Heart right ventricle (tissue), 16 donors: ENCODE data around the gene PRR5L. TPM values are rescaled to one million over a fixed set of nuclear protein-coding genes. Genes with fewer than 3 reads are reported as not detected.
A peak's percentile ranks its signal among the peaks of the same experiment; 100 is the strongest.

Experiments
- ATAC-seq, 8 donors: fragments of 200-7000 bp; cut with Tn5 transposase; one replicate each; pipeline ENCODE4 v1.9.1; 2020; ENCODE audit warnings: mild to moderate bottlenecking in 8 of 8, moderate library complexity in 8 of 8, moderate number of reproducible peaks in 1 of 8
- DNase-seq, 2 donors: peaks; one replicate each; pipeline ENCODE4 v3.0.0-alpha.2; 2020
- H3K27ac ChIP-seq, 10 donors: fragments of 200-600 bp; sonication (generic) in 2 of 10; one replicate each; pipeline versions ENCODE4 v1.5.0 to v1.8.0; 2020 to 2022; ENCODE audit warnings: mild to moderate bottlenecking in 3 of 10
- H3K27me3 ChIP-seq, 7 donors: fragments of 200-600 bp; one replicate each; pipeline ENCODE4 v1.8.0; 2021 to 2022; ENCODE audit warnings: mild to moderate bottlenecking in 2 of 7
- H3K36me3 ChIP-seq, 9 donors: fragments of 200-600 bp; sonication (generic) in 1 of 9; one replicate each; pipeline versions ENCODE4 v1.5.0 to v1.8.0; 2020 to 2022; ENCODE audit warnings: mild to moderate bottlenecking in 2 of 9
- H3K4me1 ChIP-seq, 9 donors: fragments of 200-600 bp; sonication (generic) in 1 of 9; one replicate each; pipeline versions ENCODE4 v1.5.0 to v1.8.0; 2020 to 2022; ENCODE audit warnings: mild to moderate bottlenecking in 4 of 9
- H3K4me3 ChIP-seq, 10 donors: fragments of 200-600 bp; sonication (generic) in 2 of 10; one replicate each; pipeline versions ENCODE4 v1.5.0 to v1.8.0; 2020 to 2022; ENCODE audit warnings: mild to moderate bottlenecking in 7 of 10, moderate library complexity in 2 of 10
- H3K9me3 ChIP-seq, 11 donors: fragments of 200-600 bp in 10 of 11; sonication (generic) in 2 of 11; one replicate each; pipeline versions ENCODE4 v1.5.0 to v1.8.0; 2013 to 2022; ENCODE audit warnings: mild to moderate bottlenecking in 2 of 11, control low read depth in 1 of 11, moderate library complexity in 1 of 11
- WGBS, 2 donors: extraction: QIAGEN DNeasy Blood & Tissue Kit; methylation state at CpG; one replicate each; pipeline ENCODE4 v1.1.7; 2013; ENCODE audit warnings: inconsistent platforms in 1 of 2; 5-methylcytosine and 5-hydroxymethylcytosine counted together
- intact Hi-C, 10 donors: fragments of 100-400 bp; cut with DNase I; formaldehyde crosslinking; loops; one replicate each; pipeline versions ENCODE4 v1.11.1 to v1.14.2; 2022
- polyA plus RNA-seq, 2 donors: library from polyadenylated mRNA; stranded (reverse); fragments of 200-250 nt; gene quantifications; one replicate each; pipeline ENCODE4 v1.2.3, GENCODE V29; 2013
- total RNA-seq, 10 donors: library from RNA; stranded (reverse); fragmentation: NEBNext Ultra II Directional in 3 of 10; extraction: Animal tissue kit (Norgen Biotek cat#: 25700) in 3 of 10; gene quantifications; one replicate each; pipeline versions ENCODE4 v1.2.1 to v1.2.4, GENCODE V29; 2021 to 2023
- TF ChIP-seq, protein P1 (sequence below), 9 donors: fragments of 200-600 bp; sonication (generic) in 2 of 9; IDR thresholded peaks; one replicate each; pipeline versions ENCODE4 v1.5.0 to v1.8.0; 2021 to 2022; ENCODE audit warnings: antibody characterized with exemption in 9 of 9, mild to moderate bottlenecking in 5 of 9, moderate library complexity in 1 of 9
- donor health status: Arrhythmogenic right ventricular cardiomyopathy.
- donor health status: ischemic (EF 13 %, LVEDD 7.1; RV severe dilation, severe dysfunction).
- donor health status: healthy with polysubstance abuse.
- donor health status: DM: no; HTN: yes; CAD: no.
- donor health status: DM: no; HTN: no; CAD: no.
- donor health status: ischemic (EF 25% LVEDD 6.9; RV normal size, moderate dysfunction).
- donor health status: ischemic (EF 25% LVEDD 5.7; RV mildly dilated, moderate dysfunction).
- donor health status: healthy.
- donor health status: DM: yes; HTN: yes; CAD: no.
- donor health status: Ischemic cardiomyopathy.
- donor health status: ischemic (EF 35%, LVEDD 5.7; RV mildly dilated, moderate dysfunction).
- donor health status: nonischemic (EF 11% LVEDD 7.7; RV severe dilation, severe dysfunction).
- donor health status: DM: yes; HTN: yes; CAD: no.
- donor health status: PGD.
- donor health status: ischemic (EF 29% LVEDD 5.4; RV normal size, mild dysfunction).
- donor health status: nonischemic (EF 23%, LVEDD 6.1; RV moderate dilation, normal function).

The PRR5L gene
- total and polyA plus RNA-seq, 12 donors = 0.80 to 10.7 (median 2.4) TPM

DNA sequence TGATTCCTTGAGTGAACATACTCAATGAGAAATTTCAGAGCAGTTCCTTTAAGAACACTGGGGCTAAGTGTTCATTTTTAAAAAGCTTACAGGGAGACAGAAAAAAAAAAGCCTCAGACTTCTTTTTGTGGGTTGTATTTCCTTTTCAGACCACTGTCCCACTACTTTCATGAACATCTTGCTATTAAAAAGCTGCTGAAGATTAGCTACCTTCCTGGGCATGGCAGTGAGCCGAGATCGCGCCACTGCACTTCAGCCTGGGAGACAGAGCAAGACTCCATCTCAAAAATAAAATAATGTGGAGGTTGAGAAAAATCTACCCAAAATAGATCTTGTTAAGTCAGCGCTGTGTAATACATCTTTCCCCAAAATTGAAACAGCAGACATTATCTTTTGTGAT is 203.2 kb downstream of the PRR5L start:
- Histone ChIP-seq H3K27me3 (no peaks in the 10 kb centered on the region), H3K4me3 (no peak overlapping the region), H3K27ac (peak overlapping the region in 2 of 10 donors; percentile 68 to 78), H3K4me1 (peaks cover 8 to 51% (median 42%) of the 10 kb centered on the region in 9 donors), H3K9me3 (no peaks in the 10 kb centered on the region), H3K36me3 (peaks cover 0 to 86% (median 35%) of the 10 kb centered on the region in 9 donors)
- ATAC-seq = no peak
- TF ChIP-seq, protein P1, sequence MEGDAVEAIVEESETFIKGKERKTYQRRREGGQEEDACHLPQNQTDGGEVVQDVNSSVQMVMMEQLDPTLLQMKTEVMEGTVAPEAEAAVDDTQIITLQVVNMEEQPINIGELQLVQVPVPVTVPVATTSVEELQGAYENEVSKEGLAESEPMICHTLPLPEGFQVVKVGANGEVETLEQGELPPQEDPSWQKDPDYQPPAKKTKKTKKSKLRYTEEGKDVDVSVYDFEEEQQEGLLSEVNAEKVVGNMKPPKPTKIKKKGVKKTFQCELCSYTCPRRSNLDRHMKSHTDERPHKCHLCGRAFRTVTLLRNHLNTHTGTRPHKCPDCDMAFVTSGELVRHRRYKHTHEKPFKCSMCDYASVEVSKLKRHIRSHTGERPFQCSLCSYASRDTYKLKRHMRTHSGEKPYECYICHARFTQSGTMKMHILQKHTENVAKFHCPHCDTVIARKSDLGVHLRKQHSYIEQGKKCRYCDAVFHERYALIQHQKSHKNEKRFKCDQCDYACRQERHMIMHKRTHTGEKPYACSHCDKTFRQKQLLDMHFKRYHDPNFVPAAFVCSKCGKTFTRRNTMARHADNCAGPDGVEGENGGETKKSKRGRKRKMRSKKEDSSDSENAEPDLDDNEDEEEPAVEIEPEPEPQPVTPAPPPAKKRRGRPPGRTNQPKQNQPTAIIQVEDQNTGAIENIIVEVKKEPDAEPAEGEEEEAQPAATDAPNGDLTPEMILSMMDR (IDR thresholded peaks at IDR 0.05) = no peak
- no peak for DNase-seq
- 95 to 96% methylated on average over 4 of the region's 4 CpGs for WGBS, 2 donors
- intact Hi-C loops = loop anchor here in 2 of 10 donors (5.0 to 10.0 kb wide), 2 partner anchors 207 to 885 kb away; partner anchors contain the start of gene FJX1 (in 1 of the 2)

DNA sequence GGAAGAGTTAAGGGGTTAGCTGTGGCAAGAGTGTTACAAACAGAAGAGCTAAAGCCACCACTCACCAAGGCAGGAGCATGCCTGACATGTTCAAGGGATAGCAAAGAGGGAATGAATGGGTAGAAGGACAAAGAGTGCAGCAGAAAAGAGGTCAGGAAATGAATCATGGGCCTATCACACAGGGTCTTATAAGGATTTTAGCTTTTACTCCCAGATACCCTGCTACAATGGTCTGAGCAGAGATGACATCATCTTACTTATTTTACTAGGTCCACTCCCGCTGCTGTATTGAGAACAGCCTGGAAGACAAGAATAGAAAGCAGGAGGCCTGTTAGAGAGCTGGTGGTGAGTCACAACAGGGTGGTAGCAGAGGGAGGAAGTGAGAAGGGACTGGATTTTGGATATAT is 204.2 kb downstream of the PRR5L start:
- no peaks in the 10 kb centered on the region for H3K9me3 ChIP-seq
- peaks cover 8 to 56% (median 50%) of the 10 kb centered on the region in 9 donors for H3K4me1 ChIP-seq
- peak overlapping the region in 9 of 10 donors; percentile 4 to 81 (median 66) for H3K27ac ChIP-seq
- H3K4me3 ChIP-seq = no peak overlapping the region
- TF ChIP-seq, protein P1 (IDR thresholded peaks at IDR 0.05) = no peak
- intact Hi-C loops = no loop called here
- DNase-seq (peak in 1 of 2 donors; percentile 40), ATAC-seq (peak; percentile 86 to 99 (median 95))
- peaks cover 0 to 83% (median 32%) of the 10 kb centered on the region in 9 donors for H3K36me3 ChIP-seq
- WGBS, 2 donors = 14 to 18% methylated on average over 1 of the region's 1 CpG
- no peaks in the 10 kb centered on the region for H3K27me3 ChIP-seq

DNA sequence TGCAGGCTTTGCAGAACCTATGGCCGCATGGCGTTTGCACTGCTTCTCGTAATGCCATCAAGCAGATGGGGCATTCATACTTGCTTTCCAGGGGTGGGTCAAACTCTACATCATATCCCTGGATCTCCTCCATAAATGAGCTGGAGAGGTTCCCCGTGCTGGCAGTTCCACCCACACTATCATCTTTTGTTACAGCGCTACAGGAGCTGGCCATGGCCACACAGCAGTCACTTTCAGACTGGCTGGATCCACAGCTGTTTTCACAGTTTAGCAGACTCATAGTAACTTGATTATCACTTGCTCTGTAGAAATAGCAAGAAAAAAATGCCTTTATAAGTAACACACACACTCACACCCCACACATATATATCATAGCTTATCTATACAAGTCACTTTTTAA is 205.1 kb downstream of the PRR5L start:
- ATAC-seq (peak in 7 of 8 donors; percentile 46 to 81 (median 70)), DNase-seq (no peak)
- H3K36me3 ChIP-seq = peaks cover 0 to 77% (median 23%) of the 10 kb centered on the region in 9 donors
- TF ChIP-seq, protein P1 (IDR thresholded peaks at IDR 0.05) = no peak
- WGBS, 2 donors = 66 to 67% methylated on average over 5 of the region's 5 CpGs
- no peaks in the 10 kb centered on the region for H3K9me3 ChIP-seq
- no peak overlapping the region for H3K4me3 ChIP-seq
- intact Hi-C loops = no loop called here
- H3K4me1 ChIP-seq = peaks cover 8 to 66% (median 59%) of the 10 kb centered on the region in 9 donors
- H3K27me3 ChIP-seq = no peaks in the 10 kb centered on the region
- peak overlapping the region in 8 of 10 donors; percentile 4 to 81 (median 67) for H3K27ac ChIP-seq

DNA sequence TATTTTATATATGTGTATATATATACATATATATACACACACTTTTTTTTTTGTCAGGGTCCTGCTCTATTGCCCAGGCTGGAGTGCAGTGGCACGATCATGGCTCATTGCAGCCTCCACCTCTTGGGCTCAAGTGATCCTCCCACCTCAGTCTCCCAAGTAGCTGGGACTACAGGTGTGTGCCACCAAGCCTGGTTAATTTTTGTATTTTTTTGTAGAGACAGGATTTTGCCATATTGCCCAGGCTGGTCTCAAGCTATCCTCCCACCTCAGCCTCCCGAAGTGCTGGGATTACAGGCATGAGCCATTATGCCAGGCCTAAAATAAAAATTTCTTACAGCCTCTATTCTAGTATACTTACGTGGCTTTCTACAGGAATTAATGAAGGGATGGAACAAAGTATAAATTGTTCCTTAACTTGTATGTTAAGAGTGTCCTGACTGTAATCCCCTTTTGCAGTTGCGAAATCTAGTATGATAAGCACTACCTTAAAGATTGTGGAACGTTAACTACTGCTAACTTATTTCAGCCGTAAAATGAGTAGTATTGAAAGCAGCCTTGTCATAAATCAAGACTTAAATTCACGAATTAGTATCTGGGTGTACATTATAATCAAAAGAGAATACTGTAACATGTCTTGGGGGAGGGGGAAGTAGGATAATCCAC is 211.9 kb downstream of the PRR5L start:
- H3K27ac ChIP-seq = peak overlapping the region in 7 of 10 donors; percentile 89 to 98 (median 92)
- WGBS, 2 donors = 51 to 53% methylated on average over 7 of the region's 7 CpGs
- peaks cover 0 to 5% (median 0%) of the 10 kb centered on the region in 11 donors for H3K9me3 ChIP-seq
- ATAC-seq (no peak), DNase-seq (no peak)
- TF ChIP-seq, protein P1 (IDR thresholded peaks at IDR 0.05) = no peak
- peaks cover 0 to 19% (median 0%) of the 10 kb centered on the region in 9 donors for H3K36me3 ChIP-seq
- no peaks in the 10 kb centered on the region for H3K27me3 ChIP-seq
- H3K4me3 ChIP-seq = peak overlapping the region in 8 of 10 donors; percentile 23 to 98 (median 84)
- intact Hi-C loops = no loop called here
- peaks cover 5 to 60% (median 45%) of the 10 kb centered on the region in 9 donors for H3K4me1 ChIP-seq
